Myocyte (in vitro differentiated cells): ENCODE data around the gene GMDS. TPM values are rescaled to one million over a fixed set of nuclear protein-coding genes. Genes with fewer than 3 reads are reported as not detected.

Source experiments
- DNase-seq: peaks from one replicate; pipeline ENCODE4 v3.0.0-alpha.2; 2012; ENCODE audit warnings: low read depth
- total RNA-seq: library from RNA; depleted of rRNA; stranded (reverse); fragments of >200 nt; gene quantifications from 2 replicates; pipeline ENCODE4 v1.2.3, GENCODE V29; 2014

The GMDS gene
- total RNA-seq, 1 donor from 2014 or later, result 9.3 TPM

DNA sequence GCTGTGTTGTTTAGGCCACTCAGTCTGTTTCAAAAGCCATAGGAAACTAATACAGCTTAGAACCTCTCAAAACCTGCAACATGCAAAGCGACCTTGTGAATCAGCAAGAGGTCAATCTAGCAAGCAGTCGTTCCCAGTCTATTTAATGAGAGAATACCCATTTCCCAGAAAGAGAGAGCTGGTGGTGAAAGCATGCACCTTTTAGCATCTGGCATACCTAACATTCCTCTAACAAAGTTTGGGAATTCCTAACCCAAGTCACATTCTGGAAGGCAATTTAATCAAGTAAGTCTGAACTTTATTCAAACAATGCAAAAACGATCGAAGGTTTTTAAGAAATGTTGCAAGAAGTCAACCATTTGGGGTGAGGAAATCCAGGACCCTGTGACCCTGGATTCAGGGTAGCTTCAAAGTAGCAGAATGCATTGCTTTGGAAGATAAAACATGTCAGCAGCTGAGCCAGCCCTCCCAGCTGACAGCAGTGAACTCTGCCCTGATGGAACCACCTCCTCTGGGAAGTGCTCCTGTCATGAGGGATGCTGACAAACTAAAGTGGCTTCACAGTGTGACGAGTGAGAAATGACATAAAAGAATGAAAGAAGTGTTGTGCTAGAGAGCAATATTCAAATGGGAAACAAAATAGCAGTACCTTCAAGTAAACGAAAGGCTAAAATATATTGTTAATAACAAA, 104.8 kb downstream of the GMDS start:
- DNase-seq, result no peak

DNA sequence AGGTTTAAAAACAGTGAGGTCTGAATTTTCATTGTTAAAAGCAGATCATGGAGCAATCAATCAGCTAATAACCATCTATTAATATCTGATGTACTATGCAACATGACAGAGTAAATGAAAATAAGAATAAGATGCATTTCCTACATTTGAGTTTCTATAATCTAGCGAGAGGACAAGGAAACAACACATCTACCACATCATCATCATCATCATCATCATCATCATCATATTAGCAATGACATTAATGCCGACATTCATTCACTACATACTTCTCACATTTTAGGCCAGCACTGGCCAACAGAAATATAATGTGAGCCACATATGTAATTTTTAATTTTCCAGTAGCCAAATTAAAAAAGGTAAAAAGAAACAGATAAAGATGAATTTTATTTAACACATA, 110.0 kb downstream of the GMDS start:
- DNase-seq, result no peak

DNA sequence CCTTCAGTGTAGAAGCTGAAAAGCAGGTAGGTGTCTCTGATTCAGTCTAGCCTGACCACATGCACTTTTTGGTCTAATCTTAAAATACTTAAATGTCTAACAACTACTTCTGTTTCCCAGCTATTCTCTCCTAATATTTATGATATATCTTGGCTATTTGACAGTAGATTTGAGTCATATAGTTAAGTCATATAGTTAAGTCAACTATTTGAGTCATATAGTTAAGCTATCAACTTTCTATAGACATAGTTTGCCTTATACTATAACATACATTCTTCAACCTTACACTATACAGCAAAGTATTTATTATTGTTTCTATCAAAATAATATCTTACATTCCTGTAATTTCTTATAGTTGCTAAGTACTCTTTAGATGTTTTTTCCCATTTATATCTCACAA, 110.9 kb downstream of the GMDS start:
- no peak for DNase-seq

DNA sequence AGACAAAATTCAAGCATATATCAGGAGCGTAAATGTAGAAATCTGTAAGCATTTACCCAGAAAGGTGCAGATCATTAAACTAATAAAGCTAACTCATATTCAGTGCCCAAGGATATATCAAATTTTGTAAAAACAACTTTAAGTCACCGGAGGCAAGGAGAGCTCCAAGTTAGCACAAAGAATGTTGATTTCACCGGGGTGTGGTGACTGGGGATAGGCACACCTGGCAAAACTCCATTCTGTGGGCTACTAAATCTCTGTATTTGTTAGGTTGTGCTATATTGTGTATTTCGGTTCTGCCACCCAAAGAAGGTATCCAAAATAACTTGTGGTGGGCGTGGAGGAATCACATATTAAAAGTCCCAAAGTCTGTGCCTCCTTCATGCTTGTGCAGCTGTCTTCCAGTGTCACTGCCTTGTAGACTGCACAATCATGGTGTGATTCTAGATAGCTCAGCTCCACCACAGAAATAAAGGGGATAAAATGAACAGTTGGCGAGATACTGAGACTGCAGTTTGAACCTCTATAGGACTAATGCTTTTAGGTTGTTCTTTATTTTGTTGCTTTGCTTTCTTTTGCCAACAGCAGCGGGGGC, 111.6 kb downstream of the GMDS start:
- DNase-seq, result peak; percentile 67

DNA sequence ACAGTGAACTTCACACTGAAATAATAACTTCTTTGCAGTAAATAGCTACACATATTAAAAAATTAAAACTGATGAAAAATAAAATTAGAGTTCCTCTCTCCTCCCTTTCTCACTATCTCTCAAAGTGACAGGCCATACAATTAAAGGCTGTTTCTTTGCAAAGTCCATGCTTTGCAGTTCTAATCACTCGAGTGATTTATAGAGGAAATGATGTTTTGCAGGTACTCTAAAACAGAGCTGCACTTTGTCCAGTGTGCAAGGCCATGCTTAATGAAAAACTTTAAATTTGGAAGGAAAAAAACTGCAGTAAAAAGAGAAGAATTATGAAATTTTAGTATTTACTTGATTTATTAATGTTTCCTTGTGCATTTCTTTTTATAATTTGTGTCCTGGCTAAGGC, 112.5 kb downstream of the GMDS start:
- no peak for DNase-seq

DNA sequence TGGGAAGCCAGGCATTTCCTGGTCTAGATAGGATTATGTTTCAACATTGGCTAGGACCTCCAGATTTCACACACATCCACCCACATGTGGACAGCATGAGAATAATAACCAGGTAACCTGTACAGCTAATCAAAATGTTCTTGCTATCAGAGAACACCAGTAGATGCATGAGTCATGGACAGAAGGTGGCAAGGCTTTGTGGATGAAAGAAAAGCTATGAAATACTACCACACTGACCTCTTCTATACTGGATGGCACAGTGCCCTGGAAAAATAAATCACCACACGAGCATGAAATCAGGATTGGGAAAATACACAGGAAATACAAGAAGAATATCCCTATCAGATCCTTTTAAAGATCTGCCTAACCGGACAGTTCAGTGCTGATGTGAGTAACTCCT, 113.0 kb downstream of the GMDS start:
- peak; percentile 9 for DNase-seq

DNA sequence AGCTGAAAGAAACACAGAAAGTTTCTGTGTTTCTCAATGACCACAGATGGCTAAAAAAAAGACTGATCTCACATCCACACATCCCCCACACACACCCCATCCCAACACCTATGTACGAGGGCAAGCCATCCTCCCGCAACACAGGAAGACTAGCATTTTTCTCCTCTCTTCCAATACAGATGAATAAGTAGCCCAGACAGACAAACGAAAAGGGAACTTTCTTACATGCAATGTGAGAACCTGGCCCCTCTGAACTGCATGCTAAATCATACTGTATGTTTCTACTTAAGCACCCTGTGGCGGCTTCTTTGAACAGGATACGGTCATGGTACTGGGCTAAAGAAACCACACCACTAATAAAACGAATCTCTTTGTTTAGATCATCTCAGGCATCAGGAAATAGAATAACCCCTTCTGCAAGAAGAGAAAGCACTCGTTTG, 116.2 kb downstream of the GMDS start:
- no peak for DNase-seq

DNA sequence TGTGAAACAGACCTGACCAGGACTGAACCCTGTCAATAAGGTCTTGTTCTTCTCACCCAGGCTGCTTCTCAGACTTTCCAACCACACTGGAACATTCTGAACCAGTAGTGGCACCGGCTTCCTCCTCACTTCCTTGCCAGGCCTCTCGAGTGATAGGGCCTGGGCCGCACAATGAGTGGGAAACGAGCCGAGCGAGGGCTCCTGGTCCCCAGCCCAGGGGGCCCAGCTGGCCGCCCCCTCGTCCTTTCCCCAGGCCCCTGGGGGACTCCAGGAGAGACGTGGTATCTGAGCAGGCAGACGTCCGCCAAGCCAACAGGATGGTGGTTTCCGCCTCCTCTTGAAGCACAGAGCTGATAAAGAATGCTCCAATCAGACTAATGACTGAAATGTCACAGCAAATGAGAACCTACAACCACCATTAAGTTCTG, 117.9 kb downstream of the GMDS start:
- DNase-seq, result no peak

DNA sequence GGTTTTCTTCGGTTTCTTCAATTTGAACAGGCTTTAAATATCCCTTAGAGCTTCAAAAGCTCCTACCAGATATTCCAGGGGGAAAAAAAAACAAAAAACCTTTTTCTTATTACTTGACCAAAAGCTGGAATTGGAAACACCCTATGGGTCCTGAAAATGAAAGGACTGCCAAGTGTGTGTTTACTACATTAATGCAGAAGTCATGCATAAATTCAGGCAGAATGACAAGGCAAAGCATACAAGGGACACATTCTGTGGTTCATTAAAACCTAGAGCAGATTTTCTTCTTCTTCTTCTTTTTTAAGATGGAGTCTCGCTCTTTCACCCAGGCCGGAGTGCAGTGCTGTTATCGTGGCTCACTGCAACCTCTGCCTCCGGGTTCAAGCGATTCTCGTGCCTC, 119.1 kb downstream of the GMDS start:
- no peak for DNase-seq

DNA sequence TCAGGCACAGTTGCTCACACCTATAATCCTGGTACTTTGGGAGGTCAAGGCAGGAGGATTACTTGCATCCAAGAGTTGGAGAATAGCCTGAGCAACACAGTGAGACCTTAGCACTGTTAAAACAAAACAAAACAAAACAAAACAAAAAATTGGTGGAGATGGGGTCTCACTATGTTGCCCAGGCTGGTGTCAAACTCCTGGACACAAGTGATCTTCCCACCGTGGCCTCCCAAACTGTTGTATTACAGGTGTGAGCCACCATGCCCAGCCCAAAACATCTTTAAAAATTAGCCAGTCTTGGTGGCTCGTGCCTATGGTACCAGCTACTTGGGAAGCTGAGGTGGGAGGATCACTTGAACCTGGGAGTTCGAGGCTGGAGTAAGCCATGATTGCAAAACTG, 120.2 kb downstream of the GMDS start:
- DNase-seq, result no peak

DNA sequence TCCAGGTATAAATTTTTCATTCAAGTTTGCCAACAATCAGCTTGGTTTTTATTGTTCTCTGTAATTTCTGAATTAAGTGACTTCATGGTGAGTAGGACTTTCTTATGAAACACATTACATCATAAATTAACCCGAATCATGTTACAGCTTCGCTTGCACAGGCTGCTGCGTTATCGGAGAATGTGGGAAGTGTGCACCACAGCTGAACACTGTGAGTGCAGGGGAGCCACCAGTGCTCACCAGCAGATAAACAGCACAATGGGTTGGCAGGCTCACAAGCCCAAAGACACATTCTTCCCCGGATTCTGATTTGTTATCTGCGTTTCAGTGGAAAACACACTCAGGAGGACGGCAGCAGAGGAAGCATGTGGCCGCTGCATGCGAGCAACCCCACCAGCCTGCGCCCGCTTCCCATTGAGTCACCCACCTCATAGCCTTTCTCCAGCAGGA, 121.1 kb downstream of the GMDS start:
- DNase-seq, result no peak

DNA sequence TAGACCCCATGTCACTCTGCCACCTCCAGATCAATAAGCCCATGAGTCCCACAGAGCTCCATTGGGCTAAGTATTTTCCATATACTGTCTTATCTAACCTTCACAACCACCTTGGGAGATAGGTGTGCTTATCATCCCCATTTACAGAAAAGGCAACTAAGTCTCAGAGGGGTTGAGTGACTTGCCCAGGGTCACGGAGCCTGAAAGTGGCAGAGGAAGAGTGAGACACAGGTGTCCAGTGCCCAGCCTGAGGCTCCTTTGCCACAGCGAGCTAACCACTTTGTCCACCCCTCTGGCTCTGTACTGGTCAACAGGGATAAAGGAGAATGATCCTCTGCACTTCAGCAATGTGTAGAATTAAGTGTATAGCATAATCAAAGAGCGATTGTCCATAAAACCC, 124.5 kb downstream of the GMDS start:
- no peak for DNase-seq

DNA sequence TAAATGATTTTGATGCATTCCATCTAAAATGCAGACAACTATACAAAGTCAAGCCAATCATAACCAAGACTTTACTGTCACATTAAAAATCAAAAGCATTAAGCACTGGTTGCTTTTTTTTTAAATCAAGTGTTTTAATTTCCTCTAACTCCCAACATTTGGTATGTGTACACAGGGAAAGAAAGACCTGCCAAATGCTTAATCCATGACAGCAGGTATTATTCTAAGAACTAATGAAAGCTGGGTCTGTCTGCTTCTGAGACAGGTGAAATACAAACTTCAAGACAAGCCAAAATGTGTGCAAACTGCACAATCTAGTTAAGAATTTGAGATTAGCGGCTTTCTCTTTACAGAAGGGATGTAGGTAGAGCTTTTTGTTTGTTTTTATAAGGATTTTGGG, 126.1 kb downstream of the GMDS start:
- no peak for DNase-seq

DNA sequence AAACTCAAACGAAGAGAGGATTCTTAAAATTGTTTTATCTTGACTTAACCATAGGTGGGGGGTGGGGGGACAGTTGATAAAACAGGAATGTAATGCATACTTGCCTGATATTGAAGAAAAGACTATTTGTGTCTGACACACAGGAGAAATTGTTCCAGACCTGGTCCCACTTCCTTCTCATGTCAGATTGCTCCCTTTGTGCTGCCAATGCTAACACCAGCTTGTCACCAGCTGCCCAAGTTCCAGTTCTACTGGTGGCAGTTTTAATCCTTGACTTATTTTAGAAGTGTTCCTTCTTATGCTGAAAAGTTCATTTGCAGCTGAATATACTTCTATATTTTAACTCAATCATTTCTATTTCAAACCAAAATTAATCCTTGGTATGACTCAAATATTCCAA, 127.3 kb downstream of the GMDS start:
- peak; percentile 6 for DNase-seq

DNA sequence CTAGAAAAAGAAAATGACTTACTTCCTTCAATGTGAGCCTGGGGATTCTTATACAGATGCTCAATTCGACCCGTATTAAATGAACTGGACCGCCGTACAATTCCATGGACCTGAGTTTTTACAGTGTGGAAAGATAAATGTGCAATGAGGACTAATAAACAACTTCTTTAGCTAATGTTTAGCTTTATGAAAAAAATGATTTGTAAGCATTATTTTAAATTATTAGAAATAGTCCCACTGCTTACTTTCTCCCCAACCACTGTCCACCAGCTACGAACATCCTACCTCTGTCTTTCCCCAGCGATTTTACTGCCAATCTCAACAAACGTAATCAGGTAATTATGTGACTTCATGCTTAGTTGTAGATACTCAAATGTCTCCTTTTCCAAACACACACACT, 128.0 kb downstream of the GMDS start:
- DNase-seq, result no peak

DNA sequence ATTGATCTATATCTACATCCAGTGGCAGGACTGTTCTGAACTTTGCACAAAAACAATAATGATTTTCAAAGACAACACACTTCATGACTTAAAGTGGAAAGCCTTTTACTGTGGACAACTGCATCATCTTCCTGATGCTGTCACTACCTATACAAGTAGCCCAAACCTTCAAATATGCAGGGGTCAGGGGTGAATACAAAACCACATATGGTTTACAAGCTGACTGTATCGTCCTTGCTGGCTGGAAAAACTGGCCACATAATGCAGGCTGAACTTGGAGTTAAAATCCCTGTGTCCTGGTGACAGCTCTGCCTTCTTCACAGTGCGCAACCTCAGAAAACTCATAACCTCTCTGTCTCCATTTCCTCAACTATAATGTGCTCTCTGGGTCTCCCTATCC, 128.9 kb downstream of the GMDS start:
- DNase-seq, result no peak

DNA sequence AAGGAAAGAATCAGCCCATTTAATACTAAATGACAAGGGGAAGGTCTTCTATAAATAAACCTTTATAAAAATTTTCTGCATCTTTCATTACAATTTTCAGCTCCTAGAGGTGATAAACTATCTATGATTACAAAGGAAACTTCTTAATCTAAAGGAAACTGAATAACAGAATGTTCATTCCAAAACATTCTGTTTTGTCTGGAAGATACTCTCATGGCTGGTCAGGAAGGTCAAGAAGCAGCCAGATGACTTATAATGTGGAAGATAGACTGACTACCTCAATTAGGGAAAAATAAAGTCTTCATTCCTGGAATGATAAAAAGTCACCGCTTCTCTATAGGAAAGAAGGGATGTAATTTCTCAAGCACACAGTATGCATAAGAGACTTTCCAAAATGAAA, 131.3 kb downstream of the GMDS start:
- no peak for DNase-seq

DNA sequence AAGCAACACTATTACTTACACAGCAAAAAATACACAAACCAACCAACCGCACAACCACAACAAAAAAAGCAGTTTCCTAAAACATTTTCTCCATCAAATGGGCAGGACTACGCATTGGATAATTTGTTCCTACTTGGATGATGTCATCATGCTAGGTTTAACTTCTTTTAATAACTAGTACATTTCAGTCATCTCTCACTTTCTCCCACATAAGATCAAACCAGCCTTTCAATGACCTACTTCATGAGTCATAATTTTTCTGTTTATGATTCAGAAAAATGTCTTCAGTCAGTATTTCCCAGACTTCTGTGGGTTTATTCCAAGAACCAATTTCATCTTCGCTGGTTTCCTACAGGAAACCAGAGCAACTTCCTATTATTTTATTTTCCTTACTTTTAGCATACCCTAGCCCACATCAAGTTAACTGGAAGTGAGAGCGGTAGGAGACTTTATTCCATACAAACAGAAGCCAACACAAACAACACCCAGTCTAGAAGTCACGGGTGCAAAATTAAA, 134.2 kb downstream of the GMDS start:
- DNase-seq, result peak; percentile 43

DNA sequence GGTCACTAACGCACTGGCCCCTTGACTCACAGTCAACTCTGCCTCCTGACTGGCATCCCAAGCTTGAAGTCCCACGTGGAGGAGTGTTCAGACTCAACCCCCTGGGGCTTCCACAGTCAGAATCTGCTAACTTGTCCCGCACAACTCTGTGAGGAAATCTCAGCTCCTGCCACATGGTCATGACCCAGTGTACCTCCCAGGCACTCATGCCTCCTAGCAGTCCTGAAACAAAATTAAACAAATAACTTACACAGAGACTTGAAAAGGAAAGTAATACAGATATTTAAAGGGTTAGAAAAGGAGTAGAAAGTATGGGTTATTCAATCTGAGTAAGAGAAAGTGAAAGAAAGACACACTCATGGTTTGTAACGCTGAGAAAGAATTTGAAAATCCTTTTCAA, 134.9 kb downstream of the GMDS start:
- peak; percentile 3 for DNase-seq

DNA sequence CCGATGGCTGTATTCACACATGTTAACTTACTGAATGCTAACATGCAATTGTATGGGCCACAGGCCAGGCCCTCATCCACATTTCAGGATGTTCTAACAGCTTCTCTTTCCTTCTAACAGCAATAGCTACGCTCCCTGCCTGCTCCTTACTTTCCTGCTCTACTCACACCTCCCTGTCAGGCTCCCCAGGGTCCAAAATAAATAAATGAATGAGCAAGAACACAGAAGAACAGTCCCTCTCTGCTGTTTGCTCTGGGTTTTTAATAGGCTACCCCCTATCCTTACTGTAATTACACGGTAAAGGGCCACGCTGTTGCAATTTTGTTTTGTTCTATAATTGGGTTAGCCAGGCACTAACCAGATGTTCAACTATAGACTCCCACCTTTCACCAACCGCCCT, 135.6 kb downstream of the GMDS start:
- DNase-seq, result no peak

DNA sequence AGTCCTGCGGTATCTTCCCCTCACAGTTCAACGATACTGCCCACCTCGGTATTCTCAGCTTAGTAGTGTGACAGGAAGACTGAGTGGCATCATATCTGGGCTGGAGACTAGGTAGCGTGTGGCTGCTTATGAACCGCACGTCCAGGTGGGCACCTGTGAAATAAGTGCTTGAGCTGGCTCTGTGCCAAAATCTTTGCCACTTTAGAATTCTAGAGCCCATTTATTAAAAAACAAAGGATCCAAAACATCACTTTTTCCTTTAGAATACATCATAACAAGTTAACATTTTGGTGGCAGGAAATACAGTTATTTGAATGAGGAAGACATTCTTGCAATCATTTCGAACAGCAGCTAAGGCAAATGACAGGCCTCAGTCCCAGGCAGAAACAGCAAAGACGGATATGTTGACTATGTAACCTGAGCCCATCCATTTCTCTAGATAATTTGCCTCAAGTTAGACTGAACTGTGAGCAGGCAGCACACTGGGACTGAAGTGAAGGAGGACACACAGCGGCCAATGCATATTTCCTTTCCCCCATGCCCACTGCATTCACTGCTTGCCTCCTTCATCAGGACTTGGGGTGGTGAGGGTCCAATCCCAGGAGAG, 136.6 kb downstream of the GMDS start:
- no peak for DNase-seq

DNA sequence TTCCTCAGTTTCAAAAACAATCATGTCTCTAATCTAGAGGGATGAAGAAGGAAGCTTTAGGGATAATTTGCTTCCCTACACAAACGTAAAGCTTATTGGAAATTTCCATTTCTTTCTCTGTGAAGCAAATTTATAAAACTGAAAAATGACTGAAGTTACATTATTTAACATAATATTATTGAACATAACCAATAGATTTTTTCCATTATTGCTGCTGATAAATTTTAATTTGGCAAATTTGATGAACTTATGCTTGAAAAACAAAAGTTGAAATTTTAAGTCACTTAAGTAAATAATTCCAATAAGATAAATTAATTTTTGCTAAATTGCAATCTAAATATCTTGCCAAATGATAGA, 140.9 kb downstream of the GMDS start:
- no peak for DNase-seq
